Amniotic stem cell (primary cell): ENCODE results near the gene UBB.
A peak's percentile ranks its signal among the peaks of the same experiment; 100 is the strongest.

Source experiments
- DNase-seq: peaks from one replicate; lab custom pipeline; 2025; lab: John Stamatoyannopoulos, UW

The UBB gene

DNA sequence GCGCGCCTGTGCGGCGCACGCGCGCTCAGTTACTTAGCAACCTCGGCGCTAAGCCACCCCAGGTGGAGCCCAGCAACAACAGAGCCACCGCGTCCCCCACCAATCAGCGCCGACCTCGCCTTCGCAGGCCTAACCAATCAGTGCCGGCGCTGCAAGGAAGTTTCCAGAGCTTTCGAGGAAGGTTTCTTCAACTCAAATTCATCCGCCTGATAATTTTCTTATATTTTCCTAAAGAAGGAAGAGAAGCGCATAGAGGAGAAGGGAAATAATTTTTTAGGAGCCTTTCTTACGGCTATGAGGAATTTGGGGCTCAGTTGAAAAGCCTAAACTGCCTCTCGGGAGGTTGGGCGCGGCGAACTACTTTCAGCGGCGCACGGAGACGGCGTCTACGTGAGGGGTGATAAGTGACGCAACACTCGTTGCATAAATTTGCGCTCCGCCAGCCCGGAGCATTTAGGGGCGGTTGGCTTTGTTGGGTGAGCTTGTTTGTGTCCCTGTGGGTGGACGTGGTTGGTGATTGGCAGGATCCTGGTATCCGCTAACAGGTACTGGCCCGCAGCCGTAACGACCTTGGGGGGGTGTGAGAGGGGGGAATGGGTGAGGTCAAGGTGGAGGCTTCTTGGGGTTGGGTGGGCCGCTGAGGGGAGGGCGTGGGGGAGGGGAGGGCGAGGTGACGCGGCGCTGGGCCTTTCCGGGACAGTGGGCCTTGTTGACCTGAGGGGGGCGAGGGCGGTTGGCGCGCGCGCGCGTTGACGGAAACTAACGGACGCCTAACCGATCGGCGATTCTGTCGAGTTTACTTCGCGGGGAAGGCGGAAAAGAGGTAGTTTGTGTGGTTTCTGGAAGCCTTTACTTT lies at the start of gene UBB:
UBB (plus strand) TSS at position 452 of the 856 bp plus-strand sequence. CDS start 817 bp downstream, outside the sequence.
- DNase-seq: peak; percentile 92

DNA sequence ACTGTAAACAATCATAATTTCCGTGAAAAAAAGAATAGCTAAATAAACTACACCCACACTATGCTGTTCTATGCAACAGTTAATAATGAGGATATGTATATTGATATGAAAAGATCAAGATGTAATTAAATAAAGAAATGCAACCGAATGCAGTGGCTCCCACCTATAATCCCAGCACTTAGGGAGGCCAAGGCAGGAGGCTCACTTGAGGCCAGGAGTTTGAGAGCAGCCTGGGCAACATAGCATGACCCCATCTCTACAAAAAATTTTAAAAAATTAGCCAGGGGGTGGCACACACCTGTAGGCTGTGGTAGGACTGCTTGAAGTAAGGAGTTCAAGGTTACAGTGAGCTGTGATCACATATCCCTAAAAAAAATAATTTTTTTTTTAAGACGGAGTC lies 42.5 kb upstream of the UBB start:
- DNase-seq: no peak

DNA sequence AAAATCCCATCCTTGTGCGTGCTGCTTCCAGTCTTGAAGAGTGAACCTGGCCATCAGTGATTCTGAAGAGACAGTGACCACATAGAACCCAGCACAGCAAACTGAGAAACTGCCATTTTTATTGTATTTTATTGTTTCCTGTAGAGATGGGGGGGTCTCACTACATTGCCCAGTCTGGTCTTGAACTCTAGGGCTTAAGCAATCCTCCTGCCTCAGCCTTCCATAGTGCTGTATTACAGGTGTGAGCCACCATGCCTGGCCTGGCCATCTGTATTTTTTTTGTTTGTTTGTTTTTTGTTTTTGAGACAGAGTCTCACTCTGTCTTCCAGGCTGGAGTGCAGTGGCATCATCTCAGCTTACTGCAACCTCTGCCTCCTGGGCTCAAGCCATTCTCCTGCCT lies 41.5 kb upstream of the UBB start:
- DNase-seq: no peak

DNA sequence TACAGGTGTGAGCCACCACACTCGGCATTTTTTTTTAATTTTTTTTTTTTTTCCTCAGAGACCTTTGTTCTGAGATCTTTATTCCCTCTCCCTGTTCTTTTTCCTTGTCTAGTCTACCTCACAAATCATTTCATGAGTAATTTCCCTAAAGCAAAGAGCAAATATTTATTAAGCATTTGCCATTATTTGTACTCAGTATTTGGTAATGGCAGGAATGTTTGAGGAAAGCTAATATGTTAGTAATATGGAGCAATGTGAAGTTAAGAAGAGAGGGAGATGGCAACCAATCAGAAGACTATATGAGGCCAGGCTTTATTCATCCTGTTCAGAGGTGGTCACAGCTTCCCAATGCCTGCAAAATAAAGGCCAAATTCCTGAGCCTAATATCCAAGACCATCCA lies 40.9 kb upstream of the UBB start:
- DNase-seq: no peak

DNA sequence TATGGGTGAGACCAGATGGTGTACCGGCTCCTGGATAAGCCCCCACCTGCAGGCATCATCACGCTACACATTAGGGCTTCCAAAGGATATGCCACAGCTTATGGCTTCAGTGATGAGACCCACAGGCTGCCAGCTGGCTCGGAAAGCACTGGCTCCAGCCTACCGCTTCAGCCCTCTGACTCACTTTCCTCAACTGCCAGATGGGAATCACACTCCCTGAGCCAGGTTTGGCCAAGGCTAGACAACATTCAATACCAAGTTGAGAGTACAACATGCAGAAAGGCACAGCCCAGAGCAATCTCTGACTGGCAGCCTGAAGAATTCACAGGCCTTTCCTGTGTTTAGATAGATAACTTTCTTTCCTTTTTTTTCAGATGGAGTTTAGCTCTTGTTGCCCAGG lies 37.9 kb upstream of the UBB start:
- no peak for DNase-seq

DNA sequence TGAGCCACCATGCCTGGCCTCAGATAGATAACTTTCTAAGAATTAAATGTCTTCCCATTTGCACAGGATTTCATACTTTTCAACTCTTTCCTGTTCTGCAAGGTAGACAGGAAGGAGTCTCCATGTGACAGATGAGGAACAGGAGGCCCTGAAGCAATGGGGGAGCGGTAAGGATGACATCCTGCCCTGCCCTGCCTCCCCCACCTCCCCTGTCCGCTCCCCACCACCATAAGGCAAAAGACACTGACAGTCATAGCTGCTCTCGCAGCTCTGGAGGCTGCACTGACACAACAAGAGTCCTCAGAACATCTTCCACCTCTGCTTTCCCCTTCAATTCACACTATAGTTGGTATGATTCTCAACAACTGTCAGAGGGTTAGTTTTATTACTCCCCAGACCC lies 37.3 kb upstream of the UBB start:
- no peak for DNase-seq

DNA sequence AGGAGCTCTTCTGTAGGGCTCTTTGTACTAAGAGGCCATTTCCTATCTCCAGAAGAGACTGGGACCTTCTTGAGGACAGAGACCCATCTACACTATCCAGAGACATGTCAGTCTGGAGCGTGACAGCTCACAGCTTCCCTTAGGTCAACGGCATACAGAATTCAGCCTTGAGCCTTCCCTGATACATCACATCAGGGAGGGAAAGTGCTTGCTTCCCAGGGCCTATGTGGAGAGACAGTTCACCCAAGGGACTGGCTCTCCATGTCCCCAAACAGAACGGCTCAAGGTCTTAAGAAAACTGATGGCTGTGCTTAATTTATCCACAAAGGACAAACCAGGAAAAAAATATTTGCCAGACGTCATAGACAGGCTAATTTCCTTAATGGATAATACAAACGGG lies 35.3 kb upstream of the UBB start:
- DNase-seq: no peak

DNA sequence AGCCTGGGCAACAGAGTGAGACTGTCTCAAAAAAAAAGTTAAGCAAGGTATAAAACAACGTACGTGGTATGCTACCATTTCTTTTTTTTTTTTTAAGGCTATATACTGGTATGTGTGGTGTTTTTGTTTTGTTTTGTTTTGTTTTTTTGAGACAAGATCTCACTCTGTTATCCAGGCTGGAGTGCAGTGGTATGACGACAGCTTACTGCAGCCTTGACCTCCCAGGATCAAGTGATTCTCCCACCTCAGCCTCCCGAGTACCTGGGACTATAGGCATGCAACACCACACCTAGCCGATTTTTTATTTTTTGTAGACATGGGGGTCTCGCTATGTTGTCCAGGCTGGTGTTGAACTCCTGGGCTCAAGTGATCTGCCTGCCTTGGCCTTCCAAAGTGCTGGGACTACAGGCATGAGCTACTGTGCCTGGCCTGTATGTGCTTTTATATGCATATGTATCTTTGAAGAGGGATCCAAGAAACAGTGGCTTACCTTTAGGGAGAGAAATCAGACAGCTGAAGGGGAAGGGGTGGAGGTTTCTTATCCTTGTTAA lies 34.1 kb upstream of the UBB start:
- DNase-seq: no peak

DNA sequence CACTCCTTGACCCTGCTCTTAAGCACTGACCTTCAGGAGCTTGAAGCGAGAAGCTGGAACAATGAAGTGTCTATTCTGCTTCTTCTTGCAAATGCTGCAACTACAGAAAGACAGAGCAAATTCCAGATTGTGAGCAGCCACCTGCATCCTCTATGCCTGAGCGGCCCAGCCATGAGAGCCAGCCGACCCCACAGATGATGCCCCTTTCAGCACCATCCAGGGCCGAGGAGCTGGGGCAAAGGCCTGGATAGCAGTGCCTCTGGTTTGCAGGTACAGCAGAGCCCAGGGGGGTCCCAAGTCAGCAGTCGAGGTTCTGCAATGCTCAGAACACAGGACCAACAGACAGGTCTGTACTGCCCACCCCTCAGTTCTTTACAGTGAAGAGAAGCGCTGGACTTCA lies 32.3 kb upstream of the UBB start:
- DNase-seq: no peak

DNA sequence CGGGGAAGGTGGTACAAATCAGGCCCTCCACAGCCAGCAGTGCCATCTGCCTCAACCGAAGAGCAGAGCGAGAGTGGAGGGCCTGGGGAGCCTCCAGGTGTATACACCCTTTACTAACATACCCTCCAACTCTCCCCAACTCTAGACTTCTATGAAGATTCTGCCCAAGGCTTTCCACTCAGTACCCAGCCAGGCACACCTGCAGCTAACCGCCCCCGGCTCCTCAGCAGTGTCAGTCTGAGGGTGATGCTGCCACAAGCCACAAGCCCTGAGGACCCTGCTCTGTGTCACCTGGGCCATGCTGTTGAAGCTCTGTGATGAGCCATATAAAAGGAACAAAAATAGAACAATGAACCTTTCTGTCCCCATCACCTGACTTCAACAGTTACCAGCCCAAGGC lies 31.5 kb upstream of the UBB start:
- DNase-seq: no peak

DNA sequence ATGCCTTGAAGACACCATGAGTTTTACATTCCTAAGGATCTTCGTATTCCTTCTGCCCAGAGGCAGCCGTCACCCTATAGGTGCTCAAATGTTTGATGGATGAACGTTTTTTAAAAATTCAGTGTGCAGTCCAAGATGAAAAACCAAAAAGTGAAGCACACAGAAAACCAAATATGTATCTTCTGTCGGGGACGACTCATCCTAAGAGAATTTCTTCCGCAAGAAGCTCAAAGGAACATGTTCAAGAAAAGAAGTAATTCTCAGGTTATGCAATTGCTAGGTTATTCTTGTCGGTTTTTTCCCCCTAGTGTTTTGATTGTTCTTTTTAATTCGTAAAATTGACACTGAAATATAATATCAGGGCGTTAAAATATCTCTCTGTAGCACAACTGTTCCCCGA lies 29.1 kb upstream of the UBB start:
- DNase-seq: no peak

DNA sequence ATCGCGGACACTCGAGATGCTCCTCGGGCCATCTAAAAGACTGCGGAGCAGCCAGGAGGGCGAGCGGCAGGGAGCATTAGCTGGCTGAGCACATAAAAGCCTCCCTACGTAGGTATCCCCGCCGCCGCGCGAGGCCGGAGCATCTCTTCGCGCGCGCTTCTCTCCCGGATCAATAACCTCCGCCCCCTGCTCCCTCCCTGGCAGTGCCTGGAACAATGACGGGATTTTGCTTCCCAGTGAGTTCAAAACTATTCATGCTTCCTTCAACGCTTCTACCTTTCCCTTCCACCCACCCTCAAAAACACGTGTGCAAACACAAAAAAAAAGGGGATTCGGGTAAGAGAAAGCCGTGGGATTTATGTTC lies 28.6 kb upstream of the UBB start:
- DNase-seq: no peak

DNA sequence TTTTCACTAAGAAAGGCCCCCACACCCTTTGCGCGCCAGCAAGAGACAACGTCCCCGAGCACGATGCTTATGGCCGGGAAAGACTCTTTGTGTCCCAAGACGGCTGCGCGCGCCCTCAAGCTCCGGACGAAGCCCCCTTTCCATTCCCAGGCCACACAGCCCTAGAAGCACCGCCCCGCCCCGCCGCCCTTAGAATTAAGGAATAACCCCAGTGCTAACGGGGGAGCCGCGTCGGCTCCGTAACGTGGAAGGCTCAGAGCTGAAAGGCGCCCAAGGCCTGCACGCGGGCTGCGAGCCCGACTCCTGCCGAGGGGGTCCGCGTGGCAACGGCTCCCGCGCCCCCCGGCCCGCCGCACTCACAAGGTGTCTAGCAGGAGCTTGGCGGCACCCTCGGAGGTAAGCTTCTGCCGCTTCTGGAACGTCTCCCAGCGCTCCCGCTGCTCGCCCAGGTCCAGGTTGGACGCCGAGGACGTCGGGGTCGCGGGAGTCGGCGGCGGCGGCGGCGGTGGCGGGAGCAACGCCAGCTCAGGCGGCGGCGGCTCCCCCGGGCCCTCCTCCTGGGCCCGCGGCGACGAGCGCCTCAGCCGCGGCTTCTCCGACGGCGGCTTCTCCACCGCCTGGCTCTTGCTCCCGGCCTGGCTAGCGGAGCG lies 28.1 kb upstream of the UBB start:
- DNase-seq: no peak

DNA sequence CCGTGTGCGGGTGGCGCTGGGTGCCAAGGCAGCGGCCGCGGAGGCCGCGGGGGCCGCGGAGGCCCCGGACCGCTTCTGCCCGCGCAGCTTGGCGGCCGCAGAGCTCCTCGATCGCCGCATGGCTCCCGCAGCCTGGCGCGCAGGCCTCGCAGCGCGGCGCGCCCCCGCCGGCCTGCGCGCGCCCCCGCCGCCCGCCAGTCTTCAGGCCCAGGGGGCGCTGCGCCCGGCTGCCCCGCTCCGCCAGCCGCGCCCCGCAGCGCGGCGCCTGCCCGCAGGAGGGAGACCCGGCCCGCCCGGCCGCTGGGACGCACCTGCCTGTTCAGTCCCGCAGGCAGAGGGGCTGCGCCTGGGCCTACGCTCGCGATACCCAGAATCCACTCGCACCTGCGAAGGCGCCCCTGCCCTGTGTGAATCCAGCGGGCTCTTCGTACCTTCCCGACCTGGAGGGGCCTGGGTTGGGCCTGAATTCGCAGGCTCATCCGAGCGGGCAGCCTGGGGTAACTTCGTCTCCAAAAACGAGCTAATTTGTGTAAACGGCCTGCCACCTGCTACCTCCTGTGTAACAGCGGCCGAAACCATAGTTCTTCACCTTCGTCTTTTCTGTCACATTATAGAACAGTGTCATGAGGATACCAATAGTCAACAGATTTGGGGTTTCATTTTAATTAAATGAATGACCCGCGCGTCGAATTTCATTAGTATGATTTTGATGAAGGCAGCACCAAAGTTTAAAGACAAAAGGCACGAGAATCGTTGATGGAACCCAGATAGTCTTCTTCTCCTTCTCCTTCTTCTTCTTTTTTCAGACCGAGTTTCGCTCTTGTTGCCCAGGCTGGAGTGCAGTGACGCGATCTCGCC lies 27.3 kb upstream of the UBB start, which contains the start of gene CENPV:
CENPV (minus strand) TSS at position 153 of the 858 bp plus-strand sequence; CDS start at position 120, 33 bp downstream.
- DNase-seq: no peak

DNA sequence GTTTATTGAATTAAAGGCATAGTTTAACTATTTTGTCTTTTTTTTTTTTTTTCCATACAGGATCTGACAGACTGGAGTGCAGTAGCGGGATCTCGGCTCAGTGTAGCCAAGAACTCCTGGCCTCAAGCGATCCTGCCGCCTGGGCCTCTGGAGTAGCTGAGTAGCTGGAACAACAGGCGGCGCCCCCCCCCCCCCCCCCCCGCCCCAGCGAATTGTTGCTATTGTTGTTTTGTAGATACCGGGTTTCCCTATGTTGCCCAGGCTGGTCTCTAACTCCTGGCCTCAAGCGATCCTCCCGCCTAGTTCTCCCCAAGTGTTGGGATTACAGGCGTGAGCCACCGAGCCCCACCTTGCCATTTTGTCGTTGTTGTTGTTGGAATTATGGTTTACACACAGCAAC lies 26.3 kb upstream of the UBB start:
- DNase-seq: no peak

DNA sequence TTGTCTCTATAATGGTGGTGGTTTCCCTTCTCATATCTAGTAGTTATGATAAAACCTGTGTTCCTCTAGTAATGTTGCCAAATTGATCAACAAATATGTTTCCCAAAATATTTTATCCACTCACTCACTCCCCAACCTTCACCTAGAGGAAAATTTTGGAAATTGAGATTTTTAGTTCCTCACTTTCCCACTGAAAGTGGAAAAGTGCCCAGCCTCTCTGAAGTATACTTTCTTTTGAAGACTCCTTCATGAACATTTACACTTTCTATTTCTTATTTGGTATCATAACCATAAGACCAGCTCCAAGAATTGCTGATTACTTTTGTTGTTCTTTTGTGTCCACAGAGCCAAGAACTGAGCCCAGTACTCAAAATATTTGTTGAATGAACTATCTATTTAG lies 22.5 kb upstream of the UBB start:
- DNase-seq: no peak

DNA sequence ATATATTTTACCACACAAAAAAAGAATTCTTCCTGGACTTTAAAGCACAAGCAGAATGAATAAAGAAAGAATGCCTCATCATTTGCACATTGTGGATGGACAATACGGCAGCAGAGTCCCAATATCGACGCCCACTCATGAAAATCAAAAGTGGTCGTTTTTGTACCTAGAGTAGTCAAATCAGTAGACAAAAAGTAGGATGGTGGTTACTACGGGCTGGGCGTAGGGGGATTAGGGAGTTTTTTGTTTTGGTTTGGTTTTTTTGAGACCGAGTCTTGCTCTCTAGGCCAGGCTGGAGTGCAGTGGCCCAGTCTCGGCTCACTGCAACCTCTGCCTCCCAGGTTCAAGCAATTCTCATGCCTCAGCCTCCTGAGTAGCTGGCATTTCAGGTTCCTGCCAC lies 19.0 kb upstream of the UBB start:
- no peak for DNase-seq

DNA sequence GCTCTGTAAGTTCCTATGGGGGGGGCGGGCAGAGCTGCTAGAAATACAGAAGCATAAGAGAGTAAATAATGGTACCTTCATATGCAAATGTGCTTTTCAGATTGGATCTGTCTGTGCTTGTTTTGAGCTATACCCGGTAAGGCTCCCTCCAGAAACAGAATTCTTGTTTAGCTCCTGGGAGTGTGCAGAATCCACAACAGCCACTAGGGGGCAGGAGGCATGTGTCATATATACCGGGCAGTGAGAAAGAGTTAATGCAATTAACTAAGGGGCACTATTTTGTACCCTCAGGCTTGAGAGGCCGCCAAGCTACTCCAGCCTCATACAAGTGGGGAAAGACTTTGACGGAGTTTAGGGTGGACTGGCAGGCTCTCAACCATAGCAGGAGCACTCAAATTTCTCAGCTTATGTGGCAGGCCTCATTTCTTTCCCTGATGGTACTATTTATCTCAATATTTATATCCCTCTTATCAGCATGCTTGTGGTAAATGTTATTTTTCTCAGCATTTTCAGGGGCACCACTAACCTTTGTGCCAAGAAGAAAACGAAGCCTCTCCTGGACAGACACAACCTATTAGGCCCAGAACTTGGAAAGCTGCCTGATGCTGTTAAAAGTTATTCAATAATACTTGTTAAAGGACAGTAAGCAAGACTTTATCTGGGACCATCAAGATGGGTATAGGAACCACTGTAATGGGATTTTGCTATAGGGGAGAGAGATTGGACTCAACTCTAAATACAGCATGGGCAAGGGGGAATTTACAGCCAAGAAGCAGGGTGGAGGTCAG lies 16.9 kb upstream of the UBB start:
- DNase-seq: peak; percentile 59

DNA sequence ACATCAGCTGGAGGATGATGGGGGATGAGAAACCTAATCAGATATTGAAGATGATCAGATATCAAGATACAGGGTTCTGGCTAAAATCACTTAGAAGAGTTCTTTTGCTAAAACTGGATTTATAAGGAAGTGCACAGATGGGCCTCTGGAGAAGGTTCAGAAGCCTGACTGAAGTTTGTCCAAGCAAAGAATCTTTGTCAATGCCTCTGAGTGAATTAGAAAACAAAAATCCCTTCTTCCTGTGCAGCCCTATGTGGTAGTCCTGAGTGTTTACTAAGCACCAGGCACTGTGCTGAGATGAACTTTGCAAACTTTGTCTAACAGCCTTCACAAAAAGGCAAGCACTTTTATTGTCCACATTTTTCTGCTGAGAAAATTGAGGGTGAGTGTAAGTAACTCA lies 16.3 kb upstream of the UBB start:
- no peak for DNase-seq

DNA sequence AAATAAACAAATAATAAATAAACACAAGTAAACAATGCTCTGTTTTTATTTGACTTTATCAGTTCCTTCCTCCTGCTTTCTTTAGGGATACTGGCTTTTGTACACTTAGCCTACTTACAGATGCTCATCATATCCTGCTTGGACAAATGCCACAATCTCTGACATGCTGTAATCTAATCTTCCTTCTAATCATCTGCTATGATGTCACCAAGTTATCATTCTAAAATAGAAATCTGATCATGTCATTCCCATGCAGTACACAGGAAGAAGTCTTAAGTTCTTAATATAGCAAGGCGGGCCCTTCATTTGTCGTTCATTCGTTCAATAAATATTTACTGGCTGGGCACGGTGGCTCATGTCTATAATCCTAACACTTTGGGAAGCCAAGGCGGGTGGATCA lies 9.1 kb upstream of the UBB start:
- no peak for DNase-seq

DNA sequence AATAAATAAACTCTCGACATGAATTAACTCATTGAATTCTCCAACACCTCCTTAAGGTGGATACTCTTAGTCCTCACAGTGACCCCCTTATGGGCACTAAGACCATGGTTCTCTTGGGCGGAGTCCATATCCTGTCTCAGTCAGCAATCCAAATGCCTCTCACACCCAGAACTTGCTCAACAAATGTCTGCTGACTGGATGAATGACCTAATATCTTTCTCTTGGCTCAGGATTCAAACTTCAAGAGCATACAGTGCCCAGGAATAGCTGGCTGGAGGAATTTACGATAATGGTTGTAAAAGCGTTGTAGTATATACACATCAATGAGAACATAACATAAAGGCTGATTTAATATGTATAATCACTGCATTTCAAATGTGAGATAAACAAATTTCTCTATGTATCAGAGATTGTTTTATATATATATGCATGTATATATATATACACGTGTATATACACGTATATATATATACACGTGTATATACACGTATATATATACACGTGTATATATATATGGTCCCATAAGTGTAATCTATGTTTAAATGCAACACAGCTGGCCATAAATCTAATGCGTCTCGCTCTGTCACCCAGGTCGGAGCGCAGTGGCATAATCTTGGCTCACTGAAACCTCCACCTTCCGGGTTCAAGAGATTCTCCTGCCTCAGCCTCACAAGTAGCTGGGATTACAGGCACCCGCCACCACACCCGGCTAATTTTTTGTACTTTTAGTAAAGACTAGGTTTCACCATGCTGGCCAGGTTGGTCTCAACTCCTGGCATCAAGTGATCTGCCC lies 6.5 kb upstream of the UBB start:
- DNase-seq: no peak
